Upper lobe of left lung (tissue), 6 donors: ENCODE results near the gene ATP6V0E2. TPM values are rescaled to one million over a fixed set of nuclear protein-coding genes. Genes with fewer than 3 reads are reported as not detected.

Experiments used
- ATAC-seq, 2 donors: fragments of 200-7000 bp; cut with Tn5 transposase; one replicate each; pipeline ENCODE4 v1.9.1; 2022; ENCODE audit warnings: mild to moderate bottlenecking in 2 of 2, moderate library complexity in 2 of 2; ENCODE audit not compliant: low FRiP score in 2 of 2
- DNase-seq, 2 donors: peaks; one replicate each; pipeline ENCODE4 v3.0.0-alpha.2; 2019 to 2020
- H3K27ac ChIP-seq, 4 donors: fragments of 200-600 bp; sonication (generic); one replicate each; pipeline ENCODE4 v1.5.1; 2016 to 2019
- H3K27me3 ChIP-seq, 4 donors: fragments of 200-600 bp; sonication (generic); one replicate each; pipeline ENCODE4 v1.5.1; 2017 to 2019
- H3K36me3 ChIP-seq, 4 donors: fragments of 200-600 bp; sonication (generic); one replicate each; pipeline ENCODE4 v1.5.1; 2016 to 2019
- H3K4me1 ChIP-seq, 4 donors: fragments of 200-600 bp; sonication (generic); one replicate each; pipeline ENCODE4 v1.5.1; 2018 to 2019
- H3K4me3 ChIP-seq, 4 donors: fragments of 200-600 bp; sonication (generic); one replicate each; pipeline ENCODE4 v1.5.1; 2017 to 2019; ENCODE audit warnings: mild to moderate bottlenecking in 2 of 4, moderate library complexity in 1 of 4
- H3K9me3 ChIP-seq, 4 donors: fragments of 200-600 bp; sonication (generic); one replicate each; pipeline ENCODE4 v1.5.1; 2018 to 2019
- CTCF ChIP-seq, 6 experiments: fragments of 450-650 bp in 4 of 6; fragments of 200-600 bp in 2 of 6; sonication (generic) in 2 of 6; IDR thresholded peaks; one replicate each; pipeline ENCODE4 v1.5.1; 2016 to 2019; ENCODE audit warnings: antibody characterized with exemption in 6 of 6
- EP300 ChIP-seq, 4 donors: sonication (generic); formaldehyde crosslinking; IDR thresholded peaks; one replicate each; pipeline ENCODE4 v1.5.1; 2017; ENCODE audit warnings: antibody characterized with exemption in 4 of 4, control low read depth in 2 of 4
- POLR2A ChIP-seq, 4 donors: fragments of 450-650 bp; IDR thresholded peaks; one replicate each; pipeline ENCODE4 v1.5.1; 2016 to 2017; ENCODE audit warnings: antibody characterized with exemption in 4 of 4, mild to moderate bottlenecking in 2 of 4
- POLR2AphosphoS5 ChIP-seq, 2 donors: sonication (generic); formaldehyde crosslinking; IDR thresholded peaks; one replicate each; pipeline ENCODE4 v1.5.1; 2017; ENCODE audit warnings: antibody characterized with exemption in 2 of 2
- WGBS, 2 donors: methylation state at CpG; one replicate each; pipeline ENCODE4 v1.1.5; 2017 to 2018; 5-methylcytosine and 5-hydroxymethylcytosine counted together
- total RNA-seq, 6 donors: library from RNA; depleted of rRNA in 4 of 6; stranded (reverse); fragments of >200 nt in 4 of 6; gene quantifications; one replicate each; pipeline versions ENCODE4 v1.1.0 to v1.2.1, GENCODE V29; 2016 to 2021
- donor health status: DM: no; HTN: no; CAD: no; lungs with moderate emphysema.
- donor health status: DM: no; HTN: yes; CAD: no; lungs with severe emphysema.

ATP6V0E2 gene
- total RNA-seq, 6 donors from 2014 or later: 5.2 to 34.1 (median 25.2) TPM

DNA sequence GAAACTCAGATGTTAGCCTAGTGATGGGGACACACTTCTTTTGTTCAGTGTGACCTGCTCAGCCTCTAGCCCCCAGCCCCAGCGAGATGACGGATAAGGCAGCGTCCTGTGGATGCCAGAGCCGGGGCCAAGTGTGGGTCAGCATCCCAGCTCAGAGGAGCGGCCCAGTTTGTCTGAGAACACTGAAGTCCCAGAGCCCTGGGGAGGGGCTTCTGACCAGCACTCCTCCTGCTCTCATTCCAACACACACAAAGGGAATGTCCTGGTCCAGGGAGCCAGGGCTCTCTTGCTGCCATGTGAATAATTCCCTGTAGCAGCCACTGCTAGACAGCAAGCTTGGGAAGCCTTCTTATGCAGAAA lies 4.5 kb upstream of the ATP6V0E2 start:
- Histone ChIP-seq H3K4me3 (no peak overlapping the region), H3K27ac (no peak overlapping the region), H3K27me3 (no peaks in the 10 kb centered on the region), H3K36me3 (peaks cover 0 to 10% (median 4%) of the 10 kb centered on the region in 4 donors), H3K4me1 (peaks cover 19 to 41% (median 30%) of the 10 kb centered on the region in 4 donors), H3K9me3 (no peaks in the 10 kb centered on the region)
- WGBS, 2 donors: 87 to 91% methylated on average over 5 of the region's 5 CpGs
- no peak for TF ChIP-seq POLR2AphosphoS5 (IDR thresholded peaks at IDR 0.05)
- TF ChIP-seq CTCF (IDR thresholded peaks at IDR 0.05): no peak
- no peak for TF ChIP-seq EP300 (IDR thresholded peaks at IDR 0.05)
- TF ChIP-seq POLR2A (IDR thresholded peaks at IDR 0.05): no peak
- no peak for ATAC-seq
- no peak for DNase-seq

- Histone ChIP-seq H3K4me3 (no peak overlapping the region), H3K9me3 (no peaks in the 10 kb centered on the region), H3K36me3 (peaks cover 0 to 4% (median under 1%) of the 10 kb centered on the region in 4 donors), H3K27me3 (no peaks in the 10 kb centered on the region), H3K4me1 (peaks cover 22 to 43% (median 32%) of the 10 kb centered on the region in 4 donors), H3K27ac (no peak overlapping the region)
- DNase-seq (no peak), ATAC-seq (no peak)
- WGBS, 2 donors: 60 to 69% methylated on average over 6 of the region's 6 CpGs
- TF ChIP-seq POLR2A (IDR thresholded peaks at IDR 0.05): no peak
- TF ChIP-seq POLR2AphosphoS5 (IDR thresholded peaks at IDR 0.05): no peak
These were observed 3.9 kb upstream of the ATP6V0E2 start for GRCh38 chr7:149869867-149870266.

- Histone ChIP-seq H3K4me1 (peaks cover 22 to 39% (median 30%) of the 10 kb centered on the region in 4 donors), H3K27me3 (no peaks in the 10 kb centered on the region), H3K9me3 (no peaks in the 10 kb centered on the region), H3K27ac (no peak overlapping the region), H3K36me3 (no peaks in the 10 kb centered on the region), H3K4me3 (no peak overlapping the region)
- 84 to 87% methylated on average over 3 of the region's 3 CpGs for WGBS, 2 donors
- no peak for ATAC-seq
- TF ChIP-seq EP300 (IDR thresholded peaks at IDR 0.05): no peak
- no peak for DNase-seq
These were observed 3.5 kb upstream of the ATP6V0E2 start for GRCh38 chr7:149870274-149870673.

DNA sequence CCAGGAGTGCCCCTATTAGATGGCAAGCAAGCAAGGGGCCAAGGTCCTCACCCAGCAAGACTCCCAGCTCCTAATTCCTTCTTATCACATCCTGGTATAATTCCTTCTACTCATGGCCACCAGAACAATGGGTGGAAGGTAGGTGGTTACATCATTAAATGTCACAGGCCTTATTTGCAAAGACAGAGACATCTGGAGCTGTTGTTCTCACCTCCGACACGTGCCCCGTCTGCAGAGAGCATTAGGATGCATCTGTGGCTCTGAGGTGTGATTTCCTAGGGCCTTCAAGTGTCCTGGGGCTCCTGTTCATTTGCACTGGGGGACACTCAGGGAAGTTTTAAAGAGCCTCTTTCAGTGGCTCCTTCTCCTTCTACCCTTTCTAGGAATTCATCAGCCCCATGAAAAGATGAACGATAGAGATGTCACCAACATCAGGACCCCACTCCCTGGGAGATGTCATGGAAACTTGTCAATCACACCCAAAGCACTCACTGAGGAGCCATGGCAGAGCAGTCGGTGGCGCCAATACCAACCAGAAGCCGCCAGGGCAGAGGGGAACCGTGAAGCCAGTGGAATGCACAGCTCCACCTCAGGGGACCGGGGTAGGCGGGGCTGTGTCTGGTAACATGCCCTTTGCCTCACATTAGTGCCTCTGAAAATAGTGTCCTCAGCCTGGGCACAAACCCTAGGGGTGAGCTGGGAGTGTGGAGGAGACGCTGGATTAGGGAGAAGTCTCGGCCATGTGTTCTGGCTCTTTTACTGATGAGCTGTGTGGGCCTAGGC lies 2.9 kb upstream of the ATP6V0E2 start:
- Histone ChIP-seq H3K27me3 (no peaks in the 10 kb centered on the region), H3K36me3 (no peaks in the 10 kb centered on the region), H3K4me1 (peaks cover 18 to 33% (median 25%) of the 10 kb centered on the region in 4 donors), H3K4me3 (no peak overlapping the region), H3K27ac (no peak overlapping the region), H3K9me3 (no peaks in the 10 kb centered on the region)
- ATAC-seq (no peak), DNase-seq (no peak)
- 89 to 94% methylated on average over 12 of the region's 12 CpGs for WGBS, 2 donors
- TF ChIP-seq CTCF (IDR thresholded peaks at IDR 0.05) (no peak), POLR2A (IDR thresholded peaks at IDR 0.05) (no peak), POLR2AphosphoS5 (IDR thresholded peaks at IDR 0.05) (no peak), EP300 (IDR thresholded peaks at IDR 0.05) (no peak)

GRCh38 chr7:149871576-149871975 lies 2.2 kb upstream of the ATP6V0E2 start:
- peaks cover 0 to 5% (median 0%) of the 10 kb centered on the region in 4 donors for H3K36me3 ChIP-seq
- no peaks in the 10 kb centered on the region for H3K27me3 ChIP-seq
- no peak overlapping the region for H3K27ac ChIP-seq
- peaks cover 15 to 26% (median 20%) of the 10 kb centered on the region in 4 donors for H3K4me1 ChIP-seq
- ATAC-seq: no peak
- TF ChIP-seq POLR2A (IDR thresholded peaks at IDR 0.05): no peak
- TF ChIP-seq EP300 (IDR thresholded peaks at IDR 0.05): no peak
- no peak for TF ChIP-seq POLR2AphosphoS5 (IDR thresholded peaks at IDR 0.05)
- no peak for TF ChIP-seq CTCF (IDR thresholded peaks at IDR 0.05)
- WGBS, 2 donors: 90 to 96% methylated on average over 1 of the region's 1 CpG
- H3K4me3 ChIP-seq: no peak overlapping the region
- no peaks in the 10 kb centered on the region for H3K9me3 ChIP-seq
- DNase-seq: no peak
